ENCODE measurements around the gene KRT9.

KRT9 gene

GRCh38 chr17:41594363-41594915 is 22.6 kb upstream of the KRT9 start:
- no peak overlapping the region for H3K4me3 ChIP-seq (ENCODE audit: low read depth, low read length)
- DNase-seq (ENCODE audit: low read depth), result no peak
- TF ChIP-seq MAX (IDR thresholded peaks at IDR 0.05; ENCODE audit: low read depth, low read length), result no peak
- no peak for TF ChIP-seq CTCF (IDR thresholded peaks at IDR 0.05; ENCODE audit: low read depth, low read length)
- TF ChIP-seq POLR2A (IDR thresholded peaks at IDR 0.05; ENCODE audit: extremely low read depth, insufficient read length), result no peak
- TF ChIP-seq MYC (IDR thresholded peaks at IDR 0.05; ENCODE audit: low read depth, low read length), result no peak

GRCh38 chr17:41593306-41593981 is 21.6 kb upstream of the KRT9 start:
- TF ChIP-seq MAX (IDR thresholded peaks at IDR 0.05; ENCODE audit: low read depth, low read length) (no peak), CTCF (IDR thresholded peaks at IDR 0.05; ENCODE audit: low read depth, low read length) (no peak), MYC (IDR thresholded peaks at IDR 0.05; ENCODE audit: low read depth, low read length) (no peak), POLR2A (IDR thresholded peaks at IDR 0.05; ENCODE audit: extremely low read depth, insufficient read length) (no peak)
- H3K4me3 ChIP-seq (ENCODE audit: low read depth, low read length), result no peak overlapping the region
- no peak for DNase-seq (ENCODE audit: low read depth)

- no peak overlapping the region for H3K4me3 ChIP-seq (ENCODE audit: low read depth, low read length)
- TF ChIP-seq CTCF (IDR thresholded peaks at IDR 0.05; ENCODE audit: low read depth, low read length) (no peak), MAX (IDR thresholded peaks at IDR 0.05; ENCODE audit: low read depth, low read length) (no peak), MYC (IDR thresholded peaks at IDR 0.05; ENCODE audit: low read depth, low read length) (no peak), POLR2A (IDR thresholded peaks at IDR 0.05; ENCODE audit: extremely low read depth, insufficient read length) (no peak)
- DNase-seq (ENCODE audit: low read depth), result no peak
Observed at GRCh38 chr17:41592601-41593305, 20.9 kb upstream of the KRT9 start.

GRCh38 chr17:41589301-41589700 is 17.4 kb upstream of the KRT9 start:
- TF ChIP-seq MAX (IDR thresholded peaks at IDR 0.05; ENCODE audit: low read depth, low read length), result no peak
- TF ChIP-seq POLR2A (IDR thresholded peaks at IDR 0.05; ENCODE audit: extremely low read depth, insufficient read length), result no peak
- TF ChIP-seq MYC (IDR thresholded peaks at IDR 0.05; ENCODE audit: low read depth, low read length), result no peak
- TF ChIP-seq CTCF (IDR thresholded peaks at IDR 0.05; ENCODE audit: low read depth, low read length), result no peak
- no peak for DNase-seq (ENCODE audit: low read depth)
- H3K4me3 ChIP-seq (ENCODE audit: low read depth, low read length), result no peak overlapping the region

- no peak for TF ChIP-seq CTCF (IDR thresholded peaks at IDR 0.05; ENCODE audit: low read depth, low read length)
- no peak for TF ChIP-seq MYC (IDR thresholded peaks at IDR 0.05; ENCODE audit: low read depth, low read length)
- TF ChIP-seq POLR2A (IDR thresholded peaks at IDR 0.05; ENCODE audit: extremely low read depth, insufficient read length), result no peak
- TF ChIP-seq MAX (IDR thresholded peaks at IDR 0.05; ENCODE audit: low read depth, low read length), result no peak
- no peak for DNase-seq (ENCODE audit: low read depth)
- no peak overlapping the region for H3K4me3 ChIP-seq (ENCODE audit: low read depth, low read length)
Observed at GRCh38 chr17:41588126-41588810, 16.4 kb upstream of the KRT9 start.
